Measurements from ENCODE around the gene CTAGE6.
"Not testable (repeated sequence)": the region's sequence is repeated elsewhere in the genome, so short reads cannot be mapped to it uniquely, and the experiment has no call there.

- not testable (repeated sequence) for TF ChIP-seq POLR2A, POLR2AphosphoS5 (IDR thresholded peaks at IDR 0.05)
- TF ChIP-seq, protein P1, sequence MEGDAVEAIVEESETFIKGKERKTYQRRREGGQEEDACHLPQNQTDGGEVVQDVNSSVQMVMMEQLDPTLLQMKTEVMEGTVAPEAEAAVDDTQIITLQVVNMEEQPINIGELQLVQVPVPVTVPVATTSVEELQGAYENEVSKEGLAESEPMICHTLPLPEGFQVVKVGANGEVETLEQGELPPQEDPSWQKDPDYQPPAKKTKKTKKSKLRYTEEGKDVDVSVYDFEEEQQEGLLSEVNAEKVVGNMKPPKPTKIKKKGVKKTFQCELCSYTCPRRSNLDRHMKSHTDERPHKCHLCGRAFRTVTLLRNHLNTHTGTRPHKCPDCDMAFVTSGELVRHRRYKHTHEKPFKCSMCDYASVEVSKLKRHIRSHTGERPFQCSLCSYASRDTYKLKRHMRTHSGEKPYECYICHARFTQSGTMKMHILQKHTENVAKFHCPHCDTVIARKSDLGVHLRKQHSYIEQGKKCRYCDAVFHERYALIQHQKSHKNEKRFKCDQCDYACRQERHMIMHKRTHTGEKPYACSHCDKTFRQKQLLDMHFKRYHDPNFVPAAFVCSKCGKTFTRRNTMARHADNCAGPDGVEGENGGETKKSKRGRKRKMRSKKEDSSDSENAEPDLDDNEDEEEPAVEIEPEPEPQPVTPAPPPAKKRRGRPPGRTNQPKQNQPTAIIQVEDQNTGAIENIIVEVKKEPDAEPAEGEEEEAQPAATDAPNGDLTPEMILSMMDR (IDR thresholded peaks at IDR 0.05) = not testable (repeated sequence)
Observed at GRCh38 chr7:143714581-143715454, 42.7 kb downstream of the CTAGE6 start.

Measured in breast epithelium (tissue), 3 donors.